Psoas muscle (tissue), 8 donors: ENCODE results near the gene ELP5. TPM values are rescaled to one million over a fixed set of nuclear protein-coding genes. Genes with fewer than 3 reads are reported as not detected.

ENCODE experiments used
- ATAC-seq, 4 donors: fragments of 200-7000 bp; cut with Tn5 transposase; one replicate each; pipeline ENCODE4 v1.9.1; 2020; ENCODE audit warnings: moderate library complexity in 3 of 4, mild to moderate bottlenecking in 2 of 4
- DNase-seq, 2 donors: peaks; one replicate each; pipeline ENCODE4 v3.0.0-alpha.2; 2020
- H3K27ac ChIP-seq: fragments of 200-600 bp; one replicate; pipeline ENCODE4 v1.8.0; 2022
- H3K27me3 ChIP-seq, 3 donors: fragments of 200-600 bp in 1 of 3; one replicate each; pipeline versions ENCODE4 v1.6.1 to v1.8.0; 2013 to 2022; ENCODE audit warnings: low read length in 2 of 3, mild to moderate bottlenecking in 2 of 3, moderate library complexity in 1 of 3; ENCODE audit not compliant: insufficient read depth in 3 of 3
- H3K36me3 ChIP-seq, 2 donors: fragments of 200-600 bp in 1 of 2; one replicate each; pipeline versions ENCODE4 v1.6.1 to v1.8.0; 2013 to 2022; ENCODE audit warnings: low read depth in 1 of 2, mild to moderate bottlenecking in 1 of 2, moderate library complexity in 1 of 2; ENCODE audit not compliant: insufficient read depth in 1 of 2
- H3K4me1 ChIP-seq: fragments of 200-600 bp; one replicate; pipeline ENCODE4 v1.8.0; 2022
- H3K4me3 ChIP-seq: fragments of 200-600 bp; one replicate; pipeline ENCODE4 v1.8.0; 2022; ENCODE audit warnings: mild to moderate bottlenecking
- H3K9me3 ChIP-seq: fragments of 200-600 bp; one replicate; pipeline ENCODE4 v1.8.0; 2022
- WGBS, 3 donors: extraction: QIAGEN DNeasy Blood & Tissue Kit; methylation state at CpG; one replicate each; pipeline versions ENCODE4 v1.1.6 to v1.1.7; 2013; 5-methylcytosine and 5-hydroxymethylcytosine counted together
- intact Hi-C, 2 donors: fragments of 100-400 bp; cut with DNase I; formaldehyde crosslinking; loops; one replicate each; pipeline versions ENCODE4 v1.11.0 to v1.14.2; 2022
- polyA plus RNA-seq, 3 donors: library from polyadenylated mRNA; stranded (reverse); fragments of 200-250 nt; gene quantifications; one replicate each; pipeline ENCODE4 v1.2.3, GENCODE V29; 2013
- total RNA-seq, 4 donors: library from RNA; stranded (reverse); fragmentation: NEBNext Ultra II Directional in 2 of 4; extraction: Animal tissue kit (Norgen Biotek cat#: 25700) in 2 of 4; gene quantifications; one replicate each; pipeline versions ENCODE4 v1.2.1 to v1.2.4, GENCODE V29; 2021 to 2023
- TF ChIP-seq, protein P1 (sequence below): fragments of 200-600 bp; IDR thresholded peaks from one replicate; pipeline ENCODE4 v1.8.0; 2022; ENCODE audit warnings: antibody characterized with exemption
- donor health status: healthy with polysubstance abuse.
- donor health status: DM: no; HTN: no; CAD: no; lungs with moderate emphysema.
- donor health status: Bipolar disorder and iron deficiency.
- donor health status: healthy.
- donor health status: DM: yes; HTN: yes; CAD: no.
- donor health status: DM: no; HTN: no; CAD: no.
- donor health status: DM: no; HTN: no; CAD: no.
- donor health status: DM: yes; HTN: yes; CAD: no.

The ELP5 gene
- total and polyA plus RNA-seq, 7 donors: 50.4 to 104 (median 81.0) TPM

DNA sequence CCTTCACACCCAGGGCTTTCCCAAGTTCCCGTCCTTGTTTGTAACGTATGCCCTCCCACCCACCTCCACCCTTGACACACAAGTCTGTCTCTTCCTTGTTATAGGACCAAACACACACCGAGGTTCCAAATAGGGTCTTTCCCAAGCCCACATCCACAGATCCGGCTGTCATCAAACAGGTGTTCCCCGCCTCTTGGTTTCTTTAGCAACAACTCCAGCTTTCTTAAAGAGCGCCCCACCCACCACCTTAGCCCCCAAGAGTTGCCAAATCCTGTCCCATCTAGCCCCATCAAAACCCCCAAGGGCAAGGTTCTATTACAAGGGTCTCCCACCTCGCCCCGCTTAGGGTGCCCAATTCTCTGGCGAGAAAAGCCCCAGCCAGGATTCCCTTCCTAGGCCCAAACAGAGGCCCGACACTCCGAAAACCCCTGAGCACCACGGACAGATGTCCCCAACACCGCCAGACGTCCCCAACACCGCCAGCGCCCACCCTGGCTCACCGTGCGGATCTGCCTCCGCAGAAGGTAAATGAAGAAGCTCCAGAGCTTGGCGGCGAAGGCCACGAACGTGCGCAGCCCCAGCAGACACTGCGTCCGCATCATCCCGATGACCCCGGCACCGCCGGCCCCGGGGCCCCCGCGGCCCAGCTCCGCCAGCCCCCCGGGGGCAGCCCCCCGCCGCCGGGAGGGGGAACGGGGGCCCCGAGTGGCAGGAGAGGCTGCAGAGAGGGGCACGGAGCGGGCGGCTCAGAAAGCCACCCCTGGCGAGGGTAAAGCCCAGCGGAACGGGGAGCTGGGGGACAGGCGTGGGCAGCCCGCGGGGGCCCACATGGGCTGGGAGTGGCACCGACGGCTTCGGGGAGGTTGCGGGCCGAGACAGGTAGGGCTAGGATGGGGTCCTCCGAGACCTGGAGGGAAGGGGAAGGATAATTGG is 1.1 kb upstream of the ELP5 start:
- intact Hi-C loops: no loop called here
- DNase-seq (peak in 1 of 2 donors; percentile 37), ATAC-seq (peak in 1 of 4 donors; percentile 1)
- H3K27me3 ChIP-seq: no peaks in the 10 kb centered on the region
- H3K4me1 ChIP-seq: peaks cover 45% of the 10 kb centered on the region
- H3K27ac ChIP-seq: peak overlapping the region; percentile 99
- no peaks in the 10 kb centered on the region for H3K9me3 ChIP-seq
- WGBS, 3 donors: 0 to 1% (median 0%) methylated on average over 40 to 55 of the region's 55 CpGs
- H3K36me3 ChIP-seq: peaks cover 2 to 42% of the 10 kb centered on the region in 2 donors
- H3K4me3 ChIP-seq: peak overlapping the region; percentile 99
- TF ChIP-seq, protein P1, sequence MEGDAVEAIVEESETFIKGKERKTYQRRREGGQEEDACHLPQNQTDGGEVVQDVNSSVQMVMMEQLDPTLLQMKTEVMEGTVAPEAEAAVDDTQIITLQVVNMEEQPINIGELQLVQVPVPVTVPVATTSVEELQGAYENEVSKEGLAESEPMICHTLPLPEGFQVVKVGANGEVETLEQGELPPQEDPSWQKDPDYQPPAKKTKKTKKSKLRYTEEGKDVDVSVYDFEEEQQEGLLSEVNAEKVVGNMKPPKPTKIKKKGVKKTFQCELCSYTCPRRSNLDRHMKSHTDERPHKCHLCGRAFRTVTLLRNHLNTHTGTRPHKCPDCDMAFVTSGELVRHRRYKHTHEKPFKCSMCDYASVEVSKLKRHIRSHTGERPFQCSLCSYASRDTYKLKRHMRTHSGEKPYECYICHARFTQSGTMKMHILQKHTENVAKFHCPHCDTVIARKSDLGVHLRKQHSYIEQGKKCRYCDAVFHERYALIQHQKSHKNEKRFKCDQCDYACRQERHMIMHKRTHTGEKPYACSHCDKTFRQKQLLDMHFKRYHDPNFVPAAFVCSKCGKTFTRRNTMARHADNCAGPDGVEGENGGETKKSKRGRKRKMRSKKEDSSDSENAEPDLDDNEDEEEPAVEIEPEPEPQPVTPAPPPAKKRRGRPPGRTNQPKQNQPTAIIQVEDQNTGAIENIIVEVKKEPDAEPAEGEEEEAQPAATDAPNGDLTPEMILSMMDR: no peak

DNA sequence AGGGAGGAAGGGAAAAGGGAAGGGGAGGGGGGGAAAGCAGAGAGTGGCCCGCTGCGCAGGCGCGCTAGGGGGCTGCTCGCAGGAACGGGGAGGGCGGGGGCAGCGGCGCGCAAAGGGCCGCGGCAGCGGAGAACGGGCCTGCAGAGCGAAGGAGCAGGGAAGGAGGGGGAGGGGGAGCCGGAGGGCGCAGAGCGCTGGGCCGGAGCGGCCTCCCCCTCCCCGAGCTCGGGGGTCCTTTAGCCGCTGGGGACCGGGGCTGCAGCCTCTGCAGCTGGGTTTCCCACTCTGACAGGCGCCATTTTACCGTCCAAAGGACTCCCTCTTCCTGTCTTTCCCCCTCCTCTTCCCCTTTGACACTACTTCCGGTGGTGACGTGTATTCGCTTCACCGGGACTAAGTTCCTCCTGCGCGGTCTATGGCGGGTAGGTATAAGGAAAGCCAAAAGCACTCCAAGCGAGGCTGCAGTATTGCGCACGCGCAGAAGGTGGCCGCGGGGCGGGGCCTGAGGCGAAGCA is 297 bp upstream of the ELP5 start, which contains the start of gene CTDNEP1:
TSS of gene CTDNEP1 (minus strand) at position 74 of the 515 bp plus-strand sequence. CDS start 438 bp downstream, outside the sequence.
- 0 to 1% (median 0%) methylated on average over 15 to 41 of the region's 41 CpGs for WGBS, 3 donors
- H3K4me3 ChIP-seq: peak within 1 kb of the TSS; percentile 99
- H3K4me1 ChIP-seq: peaks cover 45% of the 10 kb centered on the region
- DNase-seq: peak; percentile 97 to 99
- TF ChIP-seq, protein P1: no peak
- peak within 1 kb of the TSS; percentile 99 for H3K27ac ChIP-seq
- intact Hi-C loops: loop anchor here in 1 of 2 donors (1.0 kb wide), 1 partner anchor 45 kb away; no protein-coding TSS in a partner anchor
- peaks cover 2 to 42% of the 10 kb centered on the region in 2 donors for H3K36me3 ChIP-seq
- H3K27me3 ChIP-seq: no peaks in the 10 kb centered on the region
- peak; percentile 86 to 92 (median 88) for ATAC-seq
- H3K9me3 ChIP-seq: no peaks in the 10 kb centered on the region

DNA sequence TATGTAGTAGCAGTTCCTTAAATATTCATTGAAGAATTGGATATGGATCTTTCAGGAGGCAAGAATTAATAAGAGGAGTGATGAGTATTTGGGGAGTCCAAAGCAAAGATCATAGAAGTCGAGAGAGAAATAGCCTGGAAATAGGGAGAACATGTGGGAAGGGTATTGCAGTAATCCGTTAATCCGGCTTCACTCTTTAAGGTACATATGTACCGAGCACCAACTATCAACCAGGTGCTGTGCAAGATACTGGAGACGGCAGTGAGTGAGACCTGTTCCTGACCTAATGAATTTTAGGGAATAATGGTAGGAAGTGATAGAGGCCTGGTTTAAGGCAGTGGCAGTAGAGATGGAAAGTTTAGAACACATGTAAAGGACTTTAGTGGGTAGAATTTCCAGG is 1.1 kb downstream of the ELP5 start:
- Histone ChIP-seq H3K27ac (peak overlapping the region; percentile 99), H3K9me3 (no peaks in the 10 kb centered on the region), H3K36me3 (peaks cover 2 to 51% of the 10 kb centered on the region in 2 donors), H3K4me1 (peaks cover 36% of the 10 kb centered on the region), H3K27me3 (no peaks in the 10 kb centered on the region), H3K4me3 (peak overlapping the region; percentile 99)
- DNase-seq (no peak), ATAC-seq (no peak)
- TF ChIP-seq, protein P1: no peak
- WGBS, 3 donors: 69 to 78% (median 69%) methylated on average over 5 of the region's 5 CpGs
- intact Hi-C loops: no loop called here

DNA sequence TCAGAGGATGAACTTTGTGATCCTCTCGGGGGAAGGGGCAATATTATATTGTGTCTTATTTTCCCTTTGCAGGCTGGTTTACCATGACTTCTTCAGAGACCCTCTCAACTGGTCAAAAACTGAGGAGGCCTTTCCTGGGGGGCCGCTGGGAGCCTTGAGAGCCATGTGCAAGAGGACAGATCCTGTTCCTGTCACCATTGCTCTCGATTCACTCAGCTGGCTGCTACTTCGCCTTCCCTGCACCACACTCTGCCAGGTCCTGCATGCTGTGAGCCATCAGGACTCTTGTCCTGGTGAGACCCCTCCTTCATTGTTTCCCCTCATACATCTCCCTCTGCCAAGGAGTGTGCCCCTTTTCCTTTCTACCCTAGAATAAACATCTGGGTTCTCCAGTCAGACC is 2.5 kb downstream of the ELP5 start:
- Histone ChIP-seq H3K27me3 (no peaks in the 10 kb centered on the region), H3K4me1 (peaks cover 21% of the 10 kb centered on the region), H3K9me3 (no peaks in the 10 kb centered on the region), H3K4me3 (no peak overlapping the region), H3K36me3 (peaks cover 2 to 65% of the 10 kb centered on the region in 2 donors), H3K27ac (no peak overlapping the region)
- intact Hi-C loops: no loop called here
- WGBS, 3 donors: 91 to 94% (median 92%) methylated on average over 4 of the region's 4 CpGs
- ATAC-seq (no peak), DNase-seq (no peak)
- TF ChIP-seq, protein P1: no peak
